Measurements from ENCODE around the gene SMARCC1.
"Not testable (repeated sequence)": the region's sequence is repeated elsewhere in the genome, so short reads cannot be mapped to it uniquely, and the experiment has no call there.

Gene SMARCC1

GRCh38 chr3:47731061-47731460 lies 50.6 kb downstream of the SMARCC1 start (continued):
- TF ChIP-seq MEIS1 (CRISPR knock-in tag; IDR thresholded peaks at IDR 0.05; ENCODE audit: borderline replicate concordance) (no peak), WT1 (tag by site-specific recombination; IDR thresholded peaks at IDR 0.05) (no peak), SALL2 (tag by site-specific recombination; IDR thresholded peaks at IDR 0.05; ENCODE audit: borderline replicate concordance) (no peak), ZNF580 (tag by site-specific recombination; IDR thresholded peaks at IDR 0.05) (no peak), ZNF704 (tag by site-specific recombination; IDR thresholded peaks at IDR 0.05) (no peak), ZNF2 (tag by site-specific recombination; IDR thresholded peaks at IDR 0.05) (no peak)

- Histone ChIP-seq H3K4me1 (ENCODE audit: control insufficient read depth, insufficient read depth, low read length) (no peaks in the 10 kb centered on the region), H3K4me3 (ENCODE audit: low read depth, low read length) (no peak overlapping the region), H3K9me3 (ENCODE audit: control insufficient read depth, insufficient read depth, low read depth, low read length) (no peaks in the 10 kb centered on the region), H3K27ac (ENCODE audit: extremely low read depth, low read depth, low read length) (no peak overlapping the region), H3K36me3 (ENCODE audit: control insufficient read depth in 2 of 2, insufficient read depth in 1 of 2, low read length in 2 of 2) (peaks cover 10 to 47% of the 10 kb centered on the region in 2 experiments; a peak in 2 of 3 replicates)
- ChIA-PET POLR2A (no interaction called here), CTCF (no interaction called here)
- TF ChIP-seq ZNF292 (tag by site-specific recombination; IDR thresholded peaks at IDR 0.05; ENCODE audit: borderline replicate concordance, low read depth) = no peak
These were observed 58.8 kb downstream of the SMARCC1 start for GRCh38 chr3:47722859-47723258.

- CTCF ChIA-PET; H3K27ac ChIP-seq (ENCODE audit: extremely low read depth, low read depth, low read length); H3K4me1 ChIP-seq (ENCODE audit: control insufficient read depth, insufficient read depth, low read length); POLR2A ChIA-PET; H3K9me3 ChIP-seq (ENCODE audit: control insufficient read depth, insufficient read depth, low read depth, low read length); H3K4me3 ChIP-seq (ENCODE audit: low read depth, low read length): not testable (repeated sequence)
- peak; percentile 51; the same call in 1 of the 2 replicates for TF ChIP-seq ZNF121 (tag by site-specific recombination; IDR thresholded peaks at IDR 0.05)
- peaks cover 14 to 67% of the 10 kb centered on the region in 2 experiments; a peak in 2 of 3 replicates for H3K36me3 ChIP-seq (ENCODE audit: control insufficient read depth in 2 of 2, insufficient read depth in 1 of 2, low read length in 2 of 2)
These were observed 64.2 kb downstream of the SMARCC1 start for GRCh38 chr3:47717448-47717847.

- no peaks in the 10 kb centered on the region for H3K9me3 ChIP-seq (ENCODE audit: control insufficient read depth, insufficient read depth, low read depth, low read length)
- POLR2A ChIA-PET = no interaction called here
- no peaks in the 10 kb centered on the region for H3K4me1 ChIP-seq (ENCODE audit: control insufficient read depth, insufficient read depth, low read length)
- TF ChIP-seq ZNF140 (tag by site-specific recombination; IDR thresholded peaks at IDR 0.05) = no peak
- H3K4me3 ChIP-seq (ENCODE audit: low read depth, low read length) = no peak overlapping the region
- H3K36me3 ChIP-seq (ENCODE audit: control insufficient read depth in 2 of 2, insufficient read depth in 1 of 2, low read length in 2 of 2) = peaks cover 18 to 74% of the 10 kb centered on the region in 2 experiments
- CTCF ChIA-PET = no interaction called here
- no peak overlapping the region for H3K27ac ChIP-seq (ENCODE audit: extremely low read depth, low read depth, low read length)
These were observed 65.0 kb downstream of the SMARCC1 start for GRCh38 chr3:47716656-47717055.

GRCh38 chr3:47715928-47716327 lies 65.8 kb downstream of the SMARCC1 start:
- CTCF ChIA-PET = no interaction called here
- TF ChIP-seq RBAK (tag by site-specific recombination; IDR thresholded peaks at IDR 0.05) (no peak), REPIN1 (tag by site-specific recombination; IDR thresholded peaks at IDR 0.05; ENCODE audit: low read depth) (no peak), ZNF121 (tag by site-specific recombination; IDR thresholded peaks at IDR 0.05) (no peak), GLI4 (tag by site-specific recombination; IDR thresholded peaks at IDR 0.05) (no peak), ZFP41 (tag by site-specific recombination; IDR thresholded peaks at IDR 0.05; ENCODE audit: borderline replicate concordance) (no peak), ZNF404 (tag by site-specific recombination; IDR thresholded peaks at IDR 0.05) (no peak)
- no peaks in the 10 kb centered on the region for H3K9me3 ChIP-seq (ENCODE audit: control insufficient read depth, insufficient read depth, low read depth, low read length)
- no peak overlapping the region for H3K27ac ChIP-seq (ENCODE audit: extremely low read depth, low read depth, low read length)
- no peaks in the 10 kb centered on the region for H3K4me1 ChIP-seq (ENCODE audit: control insufficient read depth, insufficient read depth, low read length)
- POLR2A ChIA-PET = interaction anchor here (0.6 kb wide), 1 partner anchor 153 kb away, joined by 3 read pairs; no protein-coding TSS in a partner anchor
- H3K4me3 ChIP-seq (ENCODE audit: low read depth, low read length) = no peak overlapping the region
- H3K36me3 ChIP-seq (ENCODE audit: control insufficient read depth in 2 of 2, insufficient read depth in 1 of 2, low read length in 2 of 2) = peaks cover 19 to 79% of the 10 kb centered on the region in 2 experiments
